ENCODE measurements around the gene TMEM42. TPM values are rescaled to one million over a fixed set of nuclear protein-coding genes. Genes with fewer than 3 reads are reported as not detected.

Gene TMEM42
- total and polyA plus RNA-seq, 2 of the 4 experiments (the other 2 are of a cell fraction) = 13.1 to 24.7 TPM

DNA sequence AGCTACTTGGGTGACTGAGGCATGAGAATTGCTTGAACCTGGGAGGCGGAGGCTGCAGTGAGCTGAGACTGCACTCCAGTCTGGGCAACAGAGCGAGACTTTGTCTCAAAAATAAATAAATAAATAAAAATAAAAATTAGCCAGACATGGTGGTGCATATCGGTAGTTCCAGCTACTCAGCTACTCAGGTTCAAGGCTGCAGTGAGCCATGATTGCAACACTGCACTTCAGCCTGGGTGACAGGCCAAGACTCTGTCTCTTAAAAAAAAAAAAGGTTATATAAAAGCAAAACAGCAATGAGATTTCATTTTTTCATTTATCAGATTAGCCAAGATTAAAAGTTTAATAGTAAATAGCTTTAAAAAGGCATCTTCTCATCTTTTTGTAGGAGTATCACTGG, 15.6 kb downstream of the TMEM42 start:
- Histone ChIP-seq H2AK5ac (ENCODE audit: low read depth, low read length) (no peak overlapping the region), H3K27ac (ENCODE audit: insufficient read depth, low read length) (no peak overlapping the region), H3K14ac (replicated peaks; ENCODE audit: low read depth, low read length) (no peak overlapping the region), H4K20me1 (ENCODE audit: insufficient read depth, low read length) (no peaks in the 10 kb centered on the region), H2BK20ac (ENCODE audit: low read depth, low read length) (no peak overlapping the region), H3K27me3 (ENCODE audit: control insufficient read depth, insufficient read depth, low read length) (no peaks in the 10 kb centered on the region), H3K36me3 (ENCODE audit: control insufficient read depth, insufficient read depth, low read length) (no peaks in the 10 kb centered on the region), H2BK15ac (ENCODE audit: low read depth, low read length) (no peak overlapping the region), H3K4ac (ENCODE audit: low read depth, low read length) (no peak overlapping the region), H3K9me3 (ENCODE audit: control insufficient read depth, insufficient read depth, low read length) (no peaks in the 10 kb centered on the region), H3K4me2 (ENCODE audit: low read depth, low read length) (no peak overlapping the region), H4K8ac (ENCODE audit: low read depth in 2 of 2, low read length in 2 of 2) (no peak overlapping the region), H3K4me1 (ENCODE audit: control insufficient read depth, insufficient read depth, low read length) (peaks cover 2% of the 10 kb centered on the region; the same call in 1 of the 2 replicates), H3K23ac (ENCODE audit: low read depth, low read length) (no peak overlapping the region), H3K56ac (ENCODE audit: extremely low read depth, insufficient read depth, low read length) (no peak overlapping the region), H2AFZ (replicated peaks; ENCODE audit: low read length, poor library complexity) (no peak overlapping the region), H3K9ac (ENCODE audit: low read depth, low read length) (no peak overlapping the region), H3K18ac (ENCODE audit: low read depth, low read length) (no peak overlapping the region), H2AK9ac (replicated peaks; ENCODE audit: low read depth, low read length, poor library complexity) (no peak overlapping the region), H2BK5ac (ENCODE audit: low read depth, low read length, poor library complexity, severe bottlenecking) (no peak overlapping the region), H3K4me3 (ENCODE audit: insufficient read depth, low read depth, low read length) (no peak overlapping the region), H2BK120ac (ENCODE audit: low read depth, low read length) (no peak overlapping the region), H4K5ac (ENCODE audit: low read depth, low read length) (no peak overlapping the region), H4K91ac (ENCODE audit: insufficient read depth, low read depth, low read length) (no peak overlapping the region), H3K79me1 (ENCODE audit: low read depth in 1 of 2, low read length in 2 of 2) (no peaks in the 10 kb centered on the region), H3K9me1 (ENCODE audit: insufficient read depth, low read length) (no peaks in the 10 kb centered on the region)
- POLR2A ChIA-PET (ENCODE audit: unreplicated experiment) = no interaction called here
- 100% methylated on average over 1 of the region's 3 CpGs; no CpG with 5 or more reads in 1 of the 2 experiments for WGBS, 2 experiments (ENCODE audit: extremely low coverage in 2 of 2, insufficient read length in 1 of 2)
- in situ Hi-C loops (cut with MboI; ENCODE audit: low sequenced_read_pairs) (loop anchor here (25.0 kb wide), 1 partner anchor 540 kb away; the partner anchor contains the start of gene TCAIM), dilution Hi-C loops (cut with HindIII; ENCODE audit: low sequenced_read_pairs, unreplicated experiment) (no loop called here), intact Hi-C loops (cut with micrococcal nuclease) (no loop called here)
- no peak for DNase-seq
- BruUV-seq (replicated peaks) = no TSS peak
- ATAC-seq (ENCODE audit: low read depth) = no peak
- TF ChIP-seq CEBPB (IDR thresholded peaks at IDR 0.05; ENCODE audit: low read depth, low read length) (no peak), RFX5 (IDR thresholded peaks at IDR 0.05; ENCODE audit: low read depth, low read length) (no peak), RAD21 (IDR thresholded peaks at IDR 0.05; ENCODE audit: low read length) (no peak), POLR2A (IDR thresholded peaks at IDR 0.05; ENCODE audit: low read depth, low read length) (no peak), MAFK (IDR thresholded peaks at IDR 0.05; ENCODE audit: low read depth, low read length) (no peak), CHD1 (IDR thresholded peaks at IDR 0.05; ENCODE audit: low read depth, low read length) (no peak), MXI1 (IDR thresholded peaks at IDR 0.05; ENCODE audit: borderline replicate concordance, low read depth, low read length) (no peak), USF2 (IDR thresholded peaks at IDR 0.05; ENCODE audit: low read depth, low read length) (no peak), NFE2L2 (IDR thresholded peaks at IDR 0.05; ENCODE audit: low read depth, low read length) (no peak), BHLHE40 (IDR thresholded peaks at IDR 0.05; ENCODE audit: low read depth, low read length) (no peak), SMC3 (IDR thresholded peaks at IDR 0.05; ENCODE audit: low read depth, low read length) (no peak), RCOR1 (IDR thresholded peaks at IDR 0.05; ENCODE audit: insufficient replicate concordance, low read length) (no peak), MAZ (IDR thresholded peaks at IDR 0.05; ENCODE audit: borderline replicate concordance, low read depth, low read length) (no peak), FOS (IDR thresholded peaks at IDR 0.05; ENCODE audit: low read depth, low read length) (no peak)
- TF ChIP-seq, protein P1, sequence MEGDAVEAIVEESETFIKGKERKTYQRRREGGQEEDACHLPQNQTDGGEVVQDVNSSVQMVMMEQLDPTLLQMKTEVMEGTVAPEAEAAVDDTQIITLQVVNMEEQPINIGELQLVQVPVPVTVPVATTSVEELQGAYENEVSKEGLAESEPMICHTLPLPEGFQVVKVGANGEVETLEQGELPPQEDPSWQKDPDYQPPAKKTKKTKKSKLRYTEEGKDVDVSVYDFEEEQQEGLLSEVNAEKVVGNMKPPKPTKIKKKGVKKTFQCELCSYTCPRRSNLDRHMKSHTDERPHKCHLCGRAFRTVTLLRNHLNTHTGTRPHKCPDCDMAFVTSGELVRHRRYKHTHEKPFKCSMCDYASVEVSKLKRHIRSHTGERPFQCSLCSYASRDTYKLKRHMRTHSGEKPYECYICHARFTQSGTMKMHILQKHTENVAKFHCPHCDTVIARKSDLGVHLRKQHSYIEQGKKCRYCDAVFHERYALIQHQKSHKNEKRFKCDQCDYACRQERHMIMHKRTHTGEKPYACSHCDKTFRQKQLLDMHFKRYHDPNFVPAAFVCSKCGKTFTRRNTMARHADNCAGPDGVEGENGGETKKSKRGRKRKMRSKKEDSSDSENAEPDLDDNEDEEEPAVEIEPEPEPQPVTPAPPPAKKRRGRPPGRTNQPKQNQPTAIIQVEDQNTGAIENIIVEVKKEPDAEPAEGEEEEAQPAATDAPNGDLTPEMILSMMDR (conservative IDR thresholded peaks at IDR 0.05; ENCODE audit: low read depth, low read length) = no peak
- TF ChIP-seq, protein P2, sequence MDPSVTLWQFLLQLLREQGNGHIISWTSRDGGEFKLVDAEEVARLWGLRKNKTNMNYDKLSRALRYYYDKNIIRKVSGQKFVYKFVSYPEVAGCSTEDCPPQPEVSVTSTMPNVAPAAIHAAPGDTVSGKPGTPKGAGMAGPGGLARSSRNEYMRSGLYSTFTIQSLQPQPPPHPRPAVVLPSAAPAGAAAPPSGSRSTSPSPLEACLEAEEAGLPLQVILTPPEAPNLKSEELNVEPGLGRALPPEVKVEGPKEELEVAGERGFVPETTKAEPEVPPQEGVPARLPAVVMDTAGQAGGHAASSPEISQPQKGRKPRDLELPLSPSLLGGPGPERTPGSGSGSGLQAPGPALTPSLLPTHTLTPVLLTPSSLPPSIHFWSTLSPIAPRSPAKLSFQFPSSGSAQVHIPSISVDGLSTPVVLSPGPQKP (IDR thresholded peaks at IDR 0.05; ENCODE audit: borderline replicate concordance, low read depth, low read length) = no peak
- CTCF ChIA-PET = no interaction called here
